GM19025 (cell line): ENCODE measurements around the gene SLC39A7.

Source experiments
- ATAC-seq: cut with Tn5 transposase; IDR thresholded peaks from one replicate; pipeline ENCODE4 v1.9.1; 2021; ENCODE audit warnings: mild to moderate bottlenecking, low read depth, moderate library complexity; ENCODE audit not compliant: unreplicated experiment

The SLC39A7 gene, protein sequence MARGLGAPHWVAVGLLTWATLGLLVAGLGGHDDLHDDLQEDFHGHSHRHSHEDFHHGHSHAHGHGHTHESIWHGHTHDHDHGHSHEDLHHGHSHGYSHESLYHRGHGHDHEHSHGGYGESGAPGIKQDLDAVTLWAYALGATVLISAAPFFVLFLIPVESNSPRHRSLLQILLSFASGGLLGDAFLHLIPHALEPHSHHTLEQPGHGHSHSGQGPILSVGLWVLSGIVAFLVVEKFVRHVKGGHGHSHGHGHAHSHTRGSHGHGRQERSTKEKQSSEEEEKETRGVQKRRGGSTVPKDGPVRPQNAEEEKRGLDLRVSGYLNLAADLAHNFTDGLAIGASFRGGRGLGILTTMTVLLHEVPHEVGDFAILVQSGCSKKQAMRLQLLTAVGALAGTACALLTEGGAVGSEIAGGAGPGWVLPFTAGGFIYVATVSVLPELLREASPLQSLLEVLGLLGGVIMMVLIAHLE

DNA sequence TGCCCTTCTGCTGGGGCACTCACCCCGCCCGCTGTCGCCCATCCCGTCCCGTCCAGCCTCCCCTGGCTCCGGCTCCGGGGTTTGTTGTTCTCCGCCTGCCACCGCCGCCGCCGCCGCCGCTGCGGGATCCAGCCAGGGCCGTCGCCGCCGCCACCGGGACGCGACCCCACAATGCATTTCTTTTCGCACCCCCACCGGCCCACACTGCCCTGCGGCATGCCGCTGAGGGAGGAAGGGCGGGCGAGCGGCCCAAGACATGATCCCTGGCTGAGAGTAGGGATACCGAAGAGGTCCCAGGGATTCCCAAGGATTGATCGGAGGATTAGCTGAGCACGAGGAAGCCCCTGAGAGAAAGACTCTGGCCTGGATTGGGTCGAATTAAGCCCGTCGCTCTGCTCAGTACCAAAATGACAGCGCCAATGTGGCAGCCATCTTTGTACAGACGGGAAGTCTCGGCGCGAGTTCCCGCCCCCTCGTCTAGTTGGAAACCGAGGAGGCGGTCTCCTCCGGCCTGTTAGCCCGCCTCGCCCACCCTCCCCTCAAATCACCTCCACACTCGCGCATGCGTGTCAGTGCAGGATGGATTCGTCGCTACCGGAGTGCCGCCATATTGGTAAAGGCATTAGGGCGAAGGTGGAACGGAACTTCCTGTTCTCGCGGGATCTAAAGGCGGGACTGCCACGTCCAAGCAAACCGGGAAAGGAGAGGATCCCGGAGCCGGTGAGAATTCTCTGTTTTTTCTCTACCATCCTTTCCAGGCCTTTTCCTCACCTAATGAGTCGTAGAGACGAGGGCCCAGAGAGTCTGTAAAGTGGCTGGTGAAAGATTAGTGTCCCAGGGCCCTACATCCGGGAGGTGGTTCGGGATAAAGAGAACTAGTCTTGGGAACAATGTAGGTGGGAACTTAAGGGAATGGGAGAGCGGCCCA is at the start of gene SLC39A7, which contains the start of gene RXRB:
Gene SLC39A7 (plus strand): TSS at position 649 of the 928 bp plus-strand sequence. CDS start 379 bp downstream, outside the sequence.
Gene RXRB (minus strand): TSS at position 447 of the 928 bp plus-strand sequence. CDS start 189 bp downstream, at position 258.
- ATAC-seq: peak; percentile 54

GRCh38 chr6:33151050-33151449 is 49.6 kb upstream of the SLC39A7 start:
- ATAC-seq: no peak

DNA sequence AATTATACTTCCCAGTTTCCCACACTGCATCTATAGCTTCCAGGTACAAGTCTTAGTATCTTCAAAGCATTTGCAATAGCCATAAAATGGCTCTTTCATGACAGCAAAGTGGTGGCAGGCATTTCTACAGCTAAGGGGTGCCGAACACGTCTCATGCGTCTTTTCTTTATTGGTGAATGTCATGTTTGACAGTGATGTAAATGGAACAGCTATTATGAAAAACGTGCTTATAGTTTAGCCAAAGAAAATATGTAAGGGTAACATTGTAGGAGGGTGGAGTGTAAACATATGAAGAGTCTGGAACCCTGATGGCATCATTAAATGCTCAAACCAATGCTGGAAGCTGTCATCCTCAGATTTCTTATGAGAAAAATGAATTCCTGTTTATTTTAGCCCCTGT is 46.3 kb upstream of the SLC39A7 start:
- ATAC-seq: no peak

DNA sequence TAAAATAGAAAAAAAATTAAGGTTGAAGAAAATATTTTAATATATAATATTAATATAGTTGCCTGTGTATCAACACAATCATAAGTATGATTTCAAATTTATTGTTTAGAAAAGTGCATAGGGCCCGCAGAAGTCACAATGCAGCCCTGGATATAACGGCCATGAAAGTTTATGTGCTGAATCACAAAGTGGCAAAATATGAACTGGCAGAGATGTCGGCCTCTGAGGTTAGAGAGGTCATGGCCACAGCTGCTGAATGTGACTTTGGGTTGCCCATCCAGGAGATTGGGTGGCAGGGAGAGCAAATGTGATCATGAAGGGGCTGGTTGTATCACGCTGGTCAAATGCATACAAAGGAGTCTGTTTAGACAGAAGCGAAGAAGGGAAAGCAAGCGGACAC is 44.1 kb upstream of the SLC39A7 start:
- ATAC-seq: no peak

GRCh38 chr6:33156964-33157363 is 43.7 kb upstream of the SLC39A7 start:
- no peak for ATAC-seq

DNA sequence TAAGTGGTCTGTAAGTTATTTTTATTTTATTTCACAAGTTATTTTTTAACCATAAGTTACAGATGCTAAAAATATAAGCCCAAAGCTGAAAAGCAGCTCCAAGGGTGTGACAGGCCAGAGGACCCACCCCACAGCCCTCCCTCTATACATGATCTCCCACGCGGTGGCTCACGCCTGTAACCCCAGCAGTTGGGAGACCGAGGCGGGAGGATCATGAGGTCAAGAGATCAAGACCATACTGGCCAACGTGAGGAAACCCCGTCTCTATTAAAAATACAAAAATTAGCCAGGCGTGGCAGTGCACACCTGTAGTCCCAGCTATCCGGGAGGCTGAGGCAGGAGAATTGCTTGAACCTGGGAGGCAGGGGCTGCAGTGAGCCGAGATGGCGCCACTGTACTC is 40.6 kb upstream of the SLC39A7 start:
- no peak for ATAC-seq

DNA sequence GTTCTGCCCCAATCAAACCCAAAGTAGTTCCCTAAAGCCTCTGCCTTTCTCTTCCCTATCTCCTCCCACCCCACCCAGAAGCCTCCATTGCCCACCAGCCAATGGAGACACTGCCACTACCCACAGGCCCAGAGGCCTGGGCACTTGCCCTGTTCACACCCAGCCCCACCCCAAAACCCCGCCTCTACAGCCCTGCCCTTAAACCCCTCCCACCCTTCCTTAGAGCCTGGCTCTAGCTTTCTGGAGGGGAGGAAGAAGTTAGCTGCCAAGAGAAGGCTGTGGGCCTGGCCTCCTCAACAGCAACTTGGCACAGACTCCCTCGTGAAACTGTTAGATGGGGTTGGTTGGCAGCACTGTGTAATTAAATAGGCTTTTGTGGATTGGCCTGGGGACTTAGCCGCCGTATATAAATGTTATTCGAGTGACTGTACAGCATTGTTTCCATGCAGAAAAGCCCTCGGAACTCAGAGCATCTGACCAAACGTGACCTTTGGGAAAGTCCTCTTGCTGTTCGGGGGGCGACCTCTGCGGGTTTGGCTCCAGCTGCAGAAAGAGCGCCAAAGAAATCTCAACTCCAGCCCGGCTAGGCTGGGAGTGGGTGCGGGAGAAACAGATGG is 39.8 kb upstream of the SLC39A7 start:
- ATAC-seq: no peak

DNA sequence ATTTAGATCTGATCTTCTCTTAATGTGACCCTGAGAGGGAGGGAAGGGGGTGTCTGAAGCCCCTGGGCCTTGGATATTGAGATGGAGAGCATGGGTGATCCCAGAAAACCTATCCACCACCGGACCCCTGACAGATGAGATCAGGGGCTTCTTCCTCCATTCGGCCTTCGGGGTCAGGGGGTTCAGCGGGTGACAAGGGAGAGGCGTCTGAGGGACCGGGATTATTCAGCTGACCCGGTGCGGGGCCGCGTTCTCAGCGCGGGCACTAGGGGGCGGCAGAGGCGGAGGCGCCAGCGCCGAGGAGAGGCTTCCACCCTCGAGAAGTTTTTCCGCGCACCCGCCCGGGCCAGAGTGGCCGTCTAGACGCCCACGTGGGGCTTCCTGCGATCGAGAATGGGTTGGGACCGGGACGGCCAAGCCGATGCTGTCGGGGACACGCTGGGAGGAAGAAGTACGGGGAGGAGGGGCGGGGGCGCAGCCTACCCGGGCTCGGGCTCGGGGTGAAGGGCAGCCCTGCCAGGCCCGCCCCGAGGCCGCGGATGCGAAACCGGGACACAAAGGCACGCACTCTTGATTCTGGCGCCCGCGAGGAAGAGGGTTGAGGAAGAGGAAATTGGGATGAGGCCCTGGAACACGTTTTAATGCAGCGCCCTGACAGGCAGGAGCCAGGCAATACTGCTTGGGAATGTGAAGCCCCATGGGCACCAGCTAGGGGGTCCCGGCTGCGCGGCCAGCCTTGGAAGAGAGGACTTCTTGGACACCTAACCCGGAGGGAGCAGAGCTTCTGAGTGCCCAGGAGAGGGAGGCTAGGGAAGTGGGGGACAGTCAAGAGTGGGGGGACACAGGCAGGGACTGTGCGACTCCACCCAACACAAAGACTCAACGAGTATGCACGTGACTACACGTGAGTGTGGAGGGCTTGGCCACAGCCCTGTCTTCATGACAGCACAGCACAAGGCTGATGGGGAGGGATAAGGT is 39.0 kb upstream of the SLC39A7 start:
- peak; percentile 60 for ATAC-seq

- no peak for ATAC-seq
Measured at GRCh38 chr6:33163540-33163939, 37.1 kb upstream of the SLC39A7 start.

GRCh38 chr6:33164176-33164575 is 36.5 kb upstream of the SLC39A7 start:
- no peak for ATAC-seq

- no peak for ATAC-seq
Measured at GRCh38 chr6:33164665-33165373, 35.8 kb upstream of the SLC39A7 start.

DNA sequence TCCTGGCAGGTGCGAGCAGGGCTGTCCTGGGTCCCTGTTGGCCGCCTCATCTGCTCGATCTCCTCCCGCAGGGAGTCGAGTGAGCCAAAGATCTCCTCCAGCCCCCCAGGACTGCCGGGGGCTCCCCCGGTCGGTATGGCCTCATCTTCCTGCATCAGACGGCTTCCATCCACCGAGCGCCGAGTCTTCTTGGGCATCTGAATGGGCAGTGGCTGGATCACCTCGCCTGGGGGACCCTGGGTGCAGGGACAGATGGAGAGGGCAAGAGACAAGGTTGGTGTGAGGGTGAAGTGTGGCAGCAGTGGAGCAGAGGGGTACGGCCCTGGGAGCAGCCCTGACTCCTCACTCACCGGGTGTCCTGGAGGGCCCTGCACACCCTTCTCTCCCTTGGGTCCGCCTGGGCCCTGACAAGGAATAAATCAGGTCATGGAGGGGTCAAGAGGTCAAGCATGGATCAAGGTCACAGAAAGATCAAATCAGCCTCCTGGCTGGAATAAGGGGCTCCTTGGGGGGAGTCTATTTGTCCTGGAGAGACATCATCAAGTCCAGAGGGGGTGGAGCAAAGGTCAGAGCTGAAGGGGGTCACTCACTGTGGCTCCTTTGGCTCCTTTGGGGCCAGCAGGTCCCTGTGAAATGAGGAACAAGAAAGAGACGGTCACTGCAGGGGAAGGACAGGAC is 34.9 kb upstream of the SLC39A7 start:
- no peak for ATAC-seq

- ATAC-seq: no peak
Measured at GRCh38 chr6:33166363-33166762, 34.3 kb upstream of the SLC39A7 start.

DNA sequence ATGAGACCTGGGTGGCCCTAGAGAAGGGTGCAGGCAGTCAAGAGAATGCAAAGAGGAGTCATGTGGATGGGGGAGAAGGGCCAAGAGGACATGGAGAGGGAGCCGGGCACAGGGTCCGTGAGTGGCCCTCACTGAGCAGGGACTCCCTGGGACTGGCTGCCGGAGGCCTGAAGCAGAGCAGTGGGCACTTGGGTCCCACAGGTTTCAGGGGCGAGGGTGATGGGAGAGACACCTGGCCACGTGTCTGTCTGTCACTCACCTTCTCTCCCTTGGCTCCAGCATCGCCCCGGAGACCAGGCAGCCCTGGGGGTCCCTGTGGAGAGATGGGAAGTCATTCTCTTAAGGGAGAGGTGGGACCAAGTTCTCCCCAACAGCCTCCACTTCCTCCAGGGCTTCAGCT is 33.9 kb upstream of the SLC39A7 start:
- no peak for ATAC-seq

- ATAC-seq: no peak
Measured at GRCh38 chr6:33167374-33168283, 33.0 kb upstream of the SLC39A7 start.

GRCh38 chr6:33168284-33168601 is 32.4 kb upstream of the SLC39A7 start:
- ATAC-seq: no peak

DNA sequence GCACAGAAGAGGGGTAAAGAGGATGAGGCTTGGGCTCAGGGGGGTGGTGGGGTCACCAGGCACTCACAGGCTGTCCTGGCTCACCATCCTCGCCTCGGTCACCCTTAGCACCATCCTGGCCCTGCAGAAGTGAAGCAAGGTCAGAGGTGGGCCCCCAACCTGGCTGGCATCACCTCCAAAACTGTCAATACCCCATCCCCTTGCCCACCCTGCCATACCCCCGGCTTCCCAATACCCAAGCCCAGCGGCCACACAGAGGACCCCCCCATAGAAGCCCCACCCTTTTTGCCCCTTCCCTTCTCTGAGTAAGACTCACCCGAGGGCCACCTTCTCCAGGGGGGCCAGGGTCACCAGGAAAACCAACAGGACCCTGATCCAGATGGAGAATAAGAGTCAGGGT is 32.0 kb upstream of the SLC39A7 start:
- ATAC-seq: no peak
